Esophagus (tissue), 2 donors: ENCODE measurements around the gene ADCY1. TPM values are rescaled to one million over a fixed set of nuclear protein-coding genes. Genes with fewer than 3 reads are reported as not detected.
"Not testable (repeated sequence)": the region's sequence is repeated elsewhere in the genome, so short reads cannot be mapped to it uniquely, and the experiment has no call there.

Experiments
- H3K27ac ChIP-seq, 2 donors: one replicate each; pipeline ENCODE4 v1.5.1; 2013; ENCODE audit warnings: low read depth in 2 of 2, mild to moderate bottlenecking in 2 of 2, inconsistent platforms in 1 of 2, low read length in 1 of 2, moderate library complexity in 1 of 2
- H3K27me3 ChIP-seq, 2 donors: one replicate each; pipeline ENCODE4 v1.6.1; 2013; ENCODE audit warnings: low read length in 2 of 2, control low read depth in 1 of 2, mild to moderate bottlenecking in 1 of 2; ENCODE audit not compliant: insufficient read depth in 2 of 2, control insufficient read depth in 1 of 2
- H3K36me3 ChIP-seq, 2 donors: one replicate each; pipeline ENCODE4 v1.6.1; 2013; ENCODE audit warnings: low read length in 1 of 2; ENCODE audit not compliant: control insufficient read depth in 2 of 2, insufficient read depth in 2 of 2
- H3K4me1 ChIP-seq, 2 donors: one replicate each; pipeline ENCODE4 v1.6.1; 2013; ENCODE audit warnings: low read length in 1 of 2; ENCODE audit not compliant: control insufficient read depth in 2 of 2, insufficient read depth in 2 of 2
- H3K4me3 ChIP-seq, 2 donors: one replicate each; pipeline ENCODE4 v1.5.1; 2013; ENCODE audit warnings: low read length in 2 of 2, mild to moderate bottlenecking in 2 of 2, low read depth in 1 of 2, moderate library complexity in 1 of 2
- H3K9me3 ChIP-seq, 2 donors: one replicate each; pipeline ENCODE4 v1.6.1; 2013; ENCODE audit warnings: mild to moderate bottlenecking in 2 of 2, low read depth in 1 of 2, low read length in 1 of 2, moderate library complexity in 1 of 2; ENCODE audit not compliant: control insufficient read depth in 2 of 2, insufficient read depth in 1 of 2
- WGBS, 2 donors: extraction: QIAGEN DNeasy Blood & Tissue Kit; methylation state at CpG; one replicate each; pipeline ENCODE4 v1.1.7; 2013; 5-methylcytosine and 5-hydroxymethylcytosine counted together
- polyA plus RNA-seq, 2 donors: library from polyadenylated mRNA; stranded (reverse); fragments of 200-250 nt; gene quantifications; one replicate each; pipeline ENCODE4 v1.2.3, GENCODE V29; 2013
- donor health status: healthy with polysubstance abuse.
- donor health status: Bipolar disorder and iron deficiency.

Gene ADCY1
- polyA plus RNA-seq, 2 donors, result 0.12 to 0.18 TPM

GRCh38 chr7:45751352-45751751 lies 177.2 kb downstream of the ADCY1 start:
- H3K4me3 ChIP-seq, H3K4me1 ChIP-seq, H3K27ac ChIP-seq, H3K36me3 ChIP-seq, H3K27me3 ChIP-seq, H3K9me3 ChIP-seq: not testable (repeated sequence)
- 94 to 97% methylated on average over 2 of the region's 2 CpGs for WGBS, 2 donors

DNA sequence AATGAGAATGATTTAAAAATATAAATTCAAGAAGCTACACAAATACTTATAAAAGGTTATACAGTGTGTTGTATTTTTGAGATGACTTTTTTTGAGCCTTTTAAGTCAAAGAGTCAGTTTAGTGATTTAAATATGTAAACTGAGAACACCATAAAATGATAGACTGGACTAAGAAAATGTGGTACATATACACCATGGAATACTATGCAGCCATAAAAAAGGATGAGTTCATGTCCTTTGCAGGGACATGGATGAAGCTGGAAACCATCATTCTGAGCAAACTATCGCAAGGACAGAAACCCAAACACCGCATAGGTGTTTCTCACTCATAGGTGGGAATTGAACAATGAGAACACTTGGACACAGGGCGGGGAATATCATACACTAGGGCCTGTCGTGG lies 182.2 kb downstream of the ADCY1 start:
- not testable (repeated sequence) for H3K4me3 ChIP-seq, H3K27ac ChIP-seq, H3K9me3 ChIP-seq, H3K27me3 ChIP-seq, H3K36me3 ChIP-seq, H3K4me1 ChIP-seq
- 99 to 100% methylated on average over 2 to 3 of the region's 4 CpGs for WGBS, 2 donors

DNA sequence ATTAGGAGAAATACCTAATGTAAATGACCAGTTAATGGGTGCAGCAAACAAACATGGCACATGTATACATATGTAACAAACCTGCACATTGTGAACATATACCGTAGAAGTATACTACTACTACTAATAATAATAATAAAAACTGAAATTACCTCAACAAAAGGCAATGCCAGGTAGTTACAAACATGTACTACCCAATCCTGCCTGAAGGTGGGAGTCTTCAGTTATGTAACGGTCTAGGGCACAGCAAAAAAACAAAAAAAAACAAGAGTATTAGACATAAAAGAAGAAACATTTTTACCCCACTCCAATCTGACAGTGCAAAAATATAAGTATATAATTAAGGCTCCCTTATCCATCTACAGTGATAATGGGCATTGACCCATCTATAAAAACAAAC lies 182.6 kb downstream of the ADCY1 start:
- not testable (repeated sequence) for H3K36me3 ChIP-seq, H3K4me1 ChIP-seq, H3K9me3 ChIP-seq, H3K4me3 ChIP-seq, H3K27me3 ChIP-seq, H3K27ac ChIP-seq
- WGBS, 2 donors, result 91 to 92% methylated on average over 2 of the region's 2 CpGs

- H3K36me3 ChIP-seq, H3K4me3 ChIP-seq, H3K27me3 ChIP-seq, H3K27ac ChIP-seq, H3K4me1 ChIP-seq, H3K9me3 ChIP-seq: not testable (repeated sequence)
- WGBS, 2 donors, result 72 to 82% methylated on average over 1 of the region's 1 CpG
These were observed 185.3 kb downstream of the ADCY1 start for GRCh38 chr7:45759464-45759863.

- WGBS, 2 donors, result 71 to 76% methylated on average over 5 of the region's 5 CpGs
These were observed 187.5 kb downstream of the ADCY1 start for GRCh38 chr7:45761545-45762205.

GRCh38 chr7:45762225-45762994 lies 188.2 kb downstream of the ADCY1 start:
- H3K27me3 ChIP-seq, H3K4me3 ChIP-seq, H3K27ac ChIP-seq, H3K36me3 ChIP-seq, H3K4me1 ChIP-seq, H3K9me3 ChIP-seq: not testable (repeated sequence)
- WGBS, 2 donors, result 68 to 74% methylated on average over 3 of the region's 3 CpGs

More at GRCh38 chr7:45761545-45762205, 187.5 kb downstream of the ADCY1 start:
- not testable (repeated sequence) for H3K36me3 ChIP-seq, H3K4me3 ChIP-seq, H3K27ac ChIP-seq, H3K27me3 ChIP-seq, H3K4me1 ChIP-seq, H3K9me3 ChIP-seq

DNA sequence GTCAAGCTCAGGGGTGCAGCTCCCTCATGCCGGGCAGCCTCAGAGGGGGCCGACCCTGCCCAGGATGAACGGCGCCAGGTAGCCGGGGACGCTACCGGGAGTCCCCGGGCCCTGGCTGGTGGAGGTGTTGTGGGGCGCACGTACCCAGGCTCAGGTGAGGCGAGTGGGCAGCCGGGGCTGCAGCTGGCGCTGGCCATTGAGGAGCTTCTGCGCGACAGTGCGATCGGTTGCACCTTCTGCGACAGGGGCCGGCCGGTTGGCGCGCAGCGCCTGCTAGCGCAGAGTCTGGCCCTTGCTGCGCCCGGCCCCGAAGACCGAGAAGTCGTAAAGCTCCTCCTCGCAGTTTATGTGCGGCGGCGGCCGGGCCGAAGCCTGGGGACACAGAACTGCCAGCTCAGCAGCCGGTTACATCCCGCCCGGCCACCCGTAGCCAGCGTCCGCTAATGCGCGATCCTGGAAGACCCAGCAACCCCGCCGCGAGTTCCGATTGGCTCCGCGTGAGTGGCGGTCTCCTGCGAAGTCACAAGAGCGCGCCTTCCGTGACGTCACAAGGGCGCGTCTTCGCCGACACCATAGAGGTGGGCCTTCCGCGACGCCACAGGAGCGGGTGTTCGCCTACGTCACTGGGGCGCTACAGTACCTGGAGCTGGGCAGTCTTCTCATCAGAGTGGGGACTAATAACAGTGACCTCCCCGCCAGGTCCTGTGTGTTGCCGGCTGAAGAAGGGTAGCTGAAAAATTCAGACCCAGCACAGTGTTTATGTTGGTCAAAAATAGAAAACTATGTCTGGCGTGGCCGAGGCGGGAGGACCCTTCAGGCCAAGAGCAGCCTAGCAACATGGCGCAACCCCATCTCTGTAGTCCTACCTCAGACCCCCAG lies 194.6 kb downstream of the ADCY1 start:
- not testable (repeated sequence) for H3K4me1 ChIP-seq, H3K9me3 ChIP-seq, H3K27me3 ChIP-seq, H3K36me3 ChIP-seq
- Histone ChIP-seq H3K27ac (peak overlapping the region; percentile 89 to 92), H3K4me3 (peak overlapping the region; percentile 54 to 91)
- 0% methylated on average over 63 to 72 of the region's 72 CpGs for WGBS, 2 donors

GRCh38 chr7:45769626-45770025 lies 195.5 kb downstream of the ADCY1 start:
- WGBS, 2 donors, result 97% methylated on average over 20 of the region's 20 CpGs
- H3K27me3 ChIP-seq, H3K4me1 ChIP-seq, H3K4me3 ChIP-seq, H3K36me3 ChIP-seq, H3K9me3 ChIP-seq: not testable (repeated sequence)
- peak overlapping the region; percentile 89 to 92 for H3K27ac ChIP-seq
